IMR-90 (cell line): ENCODE results near the gene PPM1H. TPM values are rescaled to one million over a fixed set of nuclear protein-coding genes. Genes with fewer than 3 reads are reported as not detected.

Source experiments
- ATAC-seq: fragments of 200-7000 bp; cut with Tn5 transposase; 2 replicates; pipeline ENCODE4 v1.9.1; 2020; ENCODE audit warnings: low read depth, mild to moderate bottlenecking, moderate library complexity
- BruUV-seq: library from RNA; stranded (reverse); fragments of 400-500 nt; replicated peaks from 2 replicates; lab custom pipeline; 2021; lab: Mats Ljungman, UMichigan
- CTCF ChIA-PET: fragments of 300-600 bp; formaldehyde crosslinking; extraction: SDS; loops from one replicate; lab custom pipeline; 2021; ENCODE audit warnings: antibody characterized with exemption; lab: Yijun Ruan, JAX
- POLR2A ChIA-PET: fragments of 300-600 bp; sonication (Branson Sonifier 250); formaldehyde crosslinking; loops from one replicate; lab custom pipeline; 2022; ENCODE audit warnings: antibody characterized with exemption; ENCODE audit not compliant: unreplicated experiment; lab: Charles Lee
- DNase-seq: peaks from one replicate; pipeline ENCODE4 v3.0.0; 2013
- H2AFZ ChIP-seq: replicated peaks from 2 replicates; pipeline ENCODE3; 2013; ENCODE audit warnings: low read length, mild to moderate bottlenecking; ENCODE audit not compliant: poor library complexity
- H2AK5ac ChIP-seq: 2 replicates; pipeline ENCODE4 v1.6.1; 2013; ENCODE audit warnings: low read depth, low read length, inconsistent platforms
- H2AK9ac ChIP-seq: replicated peaks from 2 replicates; pipeline ENCODE3; 2013; ENCODE audit warnings: mild to moderate bottlenecking, low read depth, low read length, moderate library complexity; ENCODE audit not compliant: poor library complexity
- H2BK120ac ChIP-seq: 2 replicates; pipeline ENCODE4 v1.6.1; 2013; ENCODE audit warnings: low read depth, low read length, inconsistent platforms
- H2BK15ac ChIP-seq: 3 replicates; pipeline ENCODE4 v1.6.1; 2013; ENCODE audit warnings: low read depth, low read length, inconsistent platforms
- H2BK20ac ChIP-seq: 2 replicates; pipeline ENCODE4 v1.6.1; 2013; ENCODE audit warnings: low read depth, mild to moderate bottlenecking, inconsistent platforms, low read length, moderate library complexity
- H2BK5ac ChIP-seq: 2 replicates; pipeline ENCODE4 v1.6.1; 2013; ENCODE audit warnings: mild to moderate bottlenecking, low read depth, low read length, inconsistent platforms; ENCODE audit not compliant: poor library complexity, severe bottlenecking
- H3K14ac ChIP-seq: replicated peaks from 2 replicates; pipeline ENCODE4 v1.6.1; 2013; ENCODE audit warnings: low read depth, low read length, inconsistent platforms
- H3K18ac ChIP-seq: 2 replicates; pipeline ENCODE4 v1.6.1; 2013; ENCODE audit warnings: low read depth, low read length, control low read depth
- H3K23ac ChIP-seq: 2 replicates; pipeline ENCODE4 v1.6.1; 2013; ENCODE audit warnings: low read depth, low read length, inconsistent platforms
- H3K27ac ChIP-seq: 2 replicates; pipeline ENCODE4 v1.5.1; 2013; ENCODE audit warnings: mild to moderate bottlenecking, control low read depth, low read length; ENCODE audit not compliant: insufficient read depth
- H3K27me3 ChIP-seq: 2 replicates; pipeline ENCODE4 v1.6.1; 2013; ENCODE audit warnings: low read length; ENCODE audit not compliant: control insufficient read depth, insufficient read depth
- H3K36me3 ChIP-seq: 2 replicates; pipeline ENCODE4 v1.6.1; 2013; ENCODE audit warnings: low read length, mixed read lengths; ENCODE audit not compliant: control insufficient read depth, insufficient read depth
- H3K4ac ChIP-seq: 2 replicates; pipeline ENCODE4 v1.6.1; 2013; ENCODE audit warnings: low read depth, low read length, inconsistent platforms
- H3K4me1 ChIP-seq: 2 replicates; pipeline ENCODE4 v1.6.1; 2013; ENCODE audit warnings: low read length, mixed read lengths; ENCODE audit not compliant: control insufficient read depth, insufficient read depth
- H3K4me2 ChIP-seq: 2 replicates; pipeline ENCODE4 v1.6.1; 2013; ENCODE audit warnings: low read depth, mild to moderate bottlenecking, control low read depth, low read length, moderate library complexity
- H3K4me3 ChIP-seq: 2 replicates; pipeline ENCODE4 v1.5.1; 2013; ENCODE audit warnings: low read depth, mild to moderate bottlenecking, control low read depth, low read length, moderate library complexity; ENCODE audit not compliant: insufficient read depth
- H3K56ac ChIP-seq: 2 replicates; pipeline ENCODE4 v1.6.1; 2013; ENCODE audit warnings: low read length, inconsistent platforms; ENCODE audit not compliant: insufficient read depth; ENCODE audit errors: extremely low read depth
- H3K79me1 ChIP-seq, 2 experiments: 2 replicates each; pipeline ENCODE4 v1.6.1; 2013; ENCODE audit warnings: low read length in 2 of 2, inconsistent platforms in 1 of 2, low read depth in 1 of 2
- H3K9ac ChIP-seq: 2 replicates; pipeline ENCODE4 v1.6.1; 2013; ENCODE audit warnings: low read depth, low read length, control low read depth
- H3K9me1 ChIP-seq: 2 replicates; pipeline ENCODE4 v1.6.1; 2013; ENCODE audit warnings: low read length, inconsistent platforms; ENCODE audit not compliant: insufficient read depth
- H3K9me3 ChIP-seq: 2 replicates; pipeline ENCODE4 v1.6.1; 2013; ENCODE audit warnings: low read length; ENCODE audit not compliant: control insufficient read depth, insufficient read depth
- H4K20me1 ChIP-seq: 2 replicates; pipeline ENCODE4 v1.6.1; 2013; ENCODE audit warnings: low read length, inconsistent platforms; ENCODE audit not compliant: insufficient read depth
- H4K5ac ChIP-seq: 2 replicates; pipeline ENCODE4 v1.6.1; 2013; ENCODE audit warnings: mild to moderate bottlenecking, low read depth, low read length, control low read depth
- H4K8ac ChIP-seq, 2 experiments: 2 replicates each; pipeline ENCODE4 v1.6.1; 2013; ENCODE audit warnings: low read depth in 2 of 2, low read length in 2 of 2, control low read depth in 1 of 2, inconsistent platforms in 1 of 2
- H4K91ac ChIP-seq: 2 replicates; pipeline ENCODE4 v1.6.1; 2013; ENCODE audit warnings: low read depth, low read length, inconsistent platforms; ENCODE audit not compliant: insufficient read depth
- BHLHE40 ChIP-seq: fragments of 150-350 bp; IDR thresholded peaks from 2 replicates; pipeline ENCODE4 v1.6.1; 2016; ENCODE audit warnings: mild to moderate bottlenecking, low read depth, low read length
- CEBPB ChIP-seq: IDR thresholded peaks from 2 replicates; pipeline ENCODE4 v1.6.1; 2012; ENCODE audit warnings: low read depth, low read length, improper control_type of control experiment
- CHD1 ChIP-seq: IDR thresholded peaks from 2 replicates; pipeline ENCODE4 v1.6.1; 2012; ENCODE audit warnings: low read depth, low read length, improper control_type of control experiment
- CTCF ChIP-seq: conservative IDR thresholded peaks from 2 replicates; pipeline ENCODE4 v1.5.1; 2012; ENCODE audit warnings: mild to moderate bottlenecking, low read depth, low read length, improper control_type of control experiment
- ELK1 ChIP-seq: fragments of 150-350 bp; IDR thresholded peaks from 2 replicates; pipeline ENCODE4 v1.6.1; 2016; ENCODE audit warnings: low read depth, mild to moderate bottlenecking, low read length, moderate library complexity, borderline replicate concordance
- FOS ChIP-seq: fragments of 150-350 bp; IDR thresholded peaks from 2 replicates; pipeline ENCODE4 v1.6.1; 2016; ENCODE audit warnings: low read depth, low read length
- MAFK ChIP-seq: IDR thresholded peaks from 2 replicates; pipeline ENCODE4 v1.6.1; 2012; ENCODE audit warnings: low read depth, low read length, improper control_type of control experiment
- MAZ ChIP-seq: IDR thresholded peaks from 2 replicates; pipeline ENCODE4 v1.6.1; 2012; ENCODE audit warnings: low read depth, mild to moderate bottlenecking, low read length, improper control_type of control experiment, moderate library complexity, borderline replicate concordance
- MXI1 ChIP-seq: IDR thresholded peaks from 2 replicates; pipeline ENCODE4 v1.6.1; 2012; ENCODE audit warnings: low read depth, mild to moderate bottlenecking, low read length, moderate library complexity, borderline replicate concordance
- NFE2L2 ChIP-seq: fragments of 150-350 bp; IDR thresholded peaks from 2 replicates; pipeline ENCODE4 v1.6.1; 2016; ENCODE audit warnings: low read depth, mild to moderate bottlenecking, low read length
- POLR2A ChIP-seq: IDR thresholded peaks from 2 replicates; pipeline ENCODE4 v1.6.1; 2012; ENCODE audit warnings: mild to moderate bottlenecking, low read depth, low read length
- RAD21 ChIP-seq: IDR thresholded peaks from 2 replicates; pipeline ENCODE4 v1.6.1; 2012; ENCODE audit warnings: low read length, improper control_type of control experiment
- RCOR1 ChIP-seq: IDR thresholded peaks from 2 replicates; pipeline ENCODE4 v1.6.1; 2012; ENCODE audit warnings: mild to moderate bottlenecking, low read length, improper control_type of control experiment; ENCODE audit not compliant: insufficient replicate concordance
- RFX5 ChIP-seq: IDR thresholded peaks from 2 replicates; pipeline ENCODE4 v1.8.0; 2012; ENCODE audit warnings: low read depth, mild to moderate bottlenecking, low read length, moderate library complexity
- SMC3 ChIP-seq: fragments of 150-350 bp; IDR thresholded peaks from 2 replicates; pipeline ENCODE4 v1.6.1; 2016; ENCODE audit warnings: low read depth, mild to moderate bottlenecking, antibody characterized with exemption, low read length, moderate library complexity
- USF2 ChIP-seq: fragments of 150-350 bp; IDR thresholded peaks from 2 replicates; pipeline ENCODE4 v1.6.1; 2017; ENCODE audit warnings: mild to moderate bottlenecking, antibody characterized with exemption, low read length, low read depth
- dilution Hi-C: fragments of 300-500 bp; cut with HindIII; formaldehyde crosslinking; loops from one replicate; pipeline ENCODE4 v1.14.3; 2018; ENCODE audit warnings: low sequenced_read_pairs; ENCODE audit not compliant: unreplicated experiment
- in situ Hi-C: fragments of 300-500 bp; cut with MboI; formaldehyde crosslinking; loops from 3 replicates; pipeline ENCODE4 v1.14.3; 2019; ENCODE audit warnings: low sequenced_read_pairs, inconsistent platforms, mixed read lengths
- intact Hi-C: fragments of 100-400 bp; cut with micrococcal nuclease; formaldehyde crosslinking; loops from 2 replicates; pipeline ENCODE4 v1.10.0; 2022
- polyA plus RNA-seq, 3 experiments: library from polyadenylated mRNA; depleted of rRNA; stranded (reverse); fragments of >200 nt; gene quantifications; 2 replicates each; pipeline ENCODE4 v1.2.3, GENCODE V29; 2012; ENCODE audit warnings: low replicate concordance in 1 of 3
- total RNA-seq: library from RNA; depleted of rRNA; stranded (reverse); fragments of >200 nt; gene quantifications from 2 replicates; pipeline ENCODE4 v1.2.3, GENCODE V29; 2012

The PPM1H gene
- total and polyA plus RNA-seq, 2 of the 4 experiments (the other 2 are of a cell fraction): 0.14 to 0.18 TPM

GRCh38 chr12:62885242-62885641 is 49.7 kb downstream of the PPM1H start:
- H2BK5ac ChIP-seq: no peak overlapping the region
- H3K4ac ChIP-seq: no peak overlapping the region
- no peak for ATAC-seq
- no peak overlapping the region for H2AK5ac ChIP-seq
- in situ Hi-C loops (no loop called here), intact Hi-C loops (no loop called here), dilution Hi-C loops (no loop called here)
- CTCF ChIA-PET: no interaction called here
- H4K91ac ChIP-seq: no peak overlapping the region
- H3K36me3 ChIP-seq: no peaks in the 10 kb centered on the region
- no peak overlapping the region for H3K18ac ChIP-seq
- no peak overlapping the region for H4K5ac ChIP-seq
- POLR2A ChIA-PET: no interaction called here
- H3K9ac ChIP-seq: no peak overlapping the region
- H2AK9ac ChIP-seq: no peak overlapping the region
- H3K4me2 ChIP-seq: no peak overlapping the region
- no peak overlapping the region for H3K4me3 ChIP-seq
- no peak overlapping the region for H2BK120ac ChIP-seq
- H2BK15ac ChIP-seq: no peak overlapping the region
- H4K20me1 ChIP-seq: no peaks in the 10 kb centered on the region
- H3K27ac ChIP-seq: no peak overlapping the region
- no peaks in the 10 kb centered on the region for H3K79me1 ChIP-seq
- no peaks in the 10 kb centered on the region for H3K9me3 ChIP-seq
- H2BK20ac ChIP-seq: no peak overlapping the region
- H4K8ac ChIP-seq: no peak overlapping the region
- H3K23ac ChIP-seq: no peak overlapping the region
- no peak for DNase-seq
- H3K14ac ChIP-seq: no peak overlapping the region
- no peak overlapping the region for H2AFZ ChIP-seq
- peaks cover 11% of the 10 kb centered on the region for H3K27me3 ChIP-seq
- H3K9me1 ChIP-seq: no peaks in the 10 kb centered on the region
- no peak for TF ChIP-seq CHD1
- no peak for TF ChIP-seq NFE2L2
- TF ChIP-seq RCOR1: no peak
- TF ChIP-seq FOS: no peak
- no peak for TF ChIP-seq BHLHE40
- no peak for TF ChIP-seq USF2
- no peak for TF ChIP-seq RFX5
- TF ChIP-seq POLR2A: no peak
- TF ChIP-seq CEBPB: no peak
- no peak for TF ChIP-seq MXI1
- no peak for TF ChIP-seq CTCF
- TF ChIP-seq RAD21: no peak
- no peak for TF ChIP-seq MAZ
- no peak for TF ChIP-seq MAFK
- TF ChIP-seq ELK1: no peak
- no peak for TF ChIP-seq SMC3
- BruUV-seq: no TSS peak
- H3K4me1 ChIP-seq: no peaks in the 10 kb centered on the region
- H3K56ac ChIP-seq: no peak overlapping the region
